GM18508 (cell line): ENCODE data around the gene ARHGEF12.

Source experiments
- ATAC-seq: cut with Tn5 transposase; IDR thresholded peaks from one replicate; pipeline ENCODE4 v1.9.1; 2021; ENCODE audit warnings: moderate number of reproducible peaks; ENCODE audit not compliant: insufficient read depth, unreplicated experiment

The ARHGEF12 gene

GRCh38 chr11:120409655-120410054 is 73.4 kb downstream of the ARHGEF12 start:
- ATAC-seq: no peak

GRCh38 chr11:120410622-120411380 is 74.6 kb downstream of the ARHGEF12 start:
- no peak for ATAC-seq

DNA sequence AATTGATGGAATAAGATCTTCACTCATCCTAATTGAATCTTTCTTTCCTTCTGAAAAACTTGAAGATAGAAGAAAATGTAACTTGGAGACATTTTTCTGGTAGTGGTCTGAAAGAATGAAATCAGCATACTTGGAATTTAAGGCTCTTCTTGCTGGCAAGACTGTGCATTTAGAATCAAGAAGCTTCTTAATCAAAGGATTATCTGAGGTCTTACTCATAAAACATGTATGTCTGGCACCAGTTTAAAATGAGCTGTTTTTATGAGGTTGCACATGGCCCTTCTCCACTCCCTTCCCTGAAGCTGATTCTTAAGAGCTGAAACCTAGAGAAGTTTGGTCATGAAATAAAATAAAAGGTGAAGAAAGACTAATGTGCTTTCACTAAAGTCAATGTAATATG is 77.3 kb downstream of the ARHGEF12 start:
- no peak for ATAC-seq

DNA sequence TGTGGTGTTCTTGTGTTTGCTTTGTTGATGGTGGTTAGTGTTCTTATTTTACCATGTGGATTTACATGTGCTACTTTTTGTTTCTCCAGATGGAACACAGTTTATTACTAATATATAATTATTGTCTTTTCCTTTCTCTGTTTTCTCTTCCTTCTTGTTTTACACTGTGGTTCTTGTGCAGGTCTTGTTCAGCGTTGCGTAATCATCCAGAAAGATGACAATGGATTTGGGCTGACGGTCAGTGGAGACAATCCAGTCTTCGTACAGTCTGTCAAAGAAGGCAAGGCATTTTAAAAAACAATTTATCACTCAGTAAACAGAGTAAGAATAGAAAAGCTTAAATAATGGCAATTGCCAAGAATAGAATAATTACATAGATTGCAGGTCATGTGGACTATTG is 84.4 kb downstream of the ARHGEF12 start:
- ATAC-seq: no peak

- no peak for ATAC-seq
These were observed 88.2 kb downstream of the ARHGEF12 start for GRCh38 chr11:120424185-120424969.

DNA sequence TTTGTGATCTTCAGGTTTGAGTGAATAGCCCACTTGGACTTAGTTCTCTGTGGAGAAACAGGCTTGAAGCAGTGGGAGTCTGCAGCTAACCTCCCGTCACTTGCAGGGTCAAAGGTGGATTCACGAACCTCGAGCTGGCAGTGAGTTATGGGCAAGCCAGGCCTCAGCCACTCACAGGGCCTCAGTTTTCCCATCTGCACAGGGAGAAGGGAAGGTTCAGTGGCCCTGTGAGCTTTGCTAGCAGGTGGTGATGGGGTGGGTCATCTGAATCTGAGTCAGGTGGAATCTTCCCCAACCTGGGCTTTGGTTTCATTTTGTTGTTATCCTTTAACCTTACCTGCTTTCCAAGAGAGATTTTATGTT is 88.7 kb downstream of the ARHGEF12 start:
- no peak for ATAC-seq

- ATAC-seq: no peak
These were observed 89.3 kb downstream of the ARHGEF12 start for GRCh38 chr11:120425527-120425926.

DNA sequence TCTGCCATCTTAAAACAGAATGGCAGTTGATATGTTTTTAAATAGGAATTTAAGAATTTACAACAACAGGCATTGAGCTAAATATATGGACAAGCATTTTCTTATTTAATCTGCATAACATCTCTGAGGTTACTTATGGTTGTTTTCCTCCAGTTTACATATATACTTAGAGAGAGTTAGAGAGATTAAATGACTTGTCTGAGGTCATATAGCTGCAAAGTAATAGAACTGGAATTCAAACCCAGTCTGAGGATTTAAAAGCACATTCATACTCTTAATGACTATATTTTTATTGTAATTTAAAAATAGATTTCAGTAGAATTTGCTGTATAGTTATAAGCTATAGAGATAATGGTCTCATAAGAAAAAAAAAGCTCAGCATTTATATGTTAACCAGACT is 93.9 kb downstream of the ARHGEF12 start:
- ATAC-seq: no peak

DNA sequence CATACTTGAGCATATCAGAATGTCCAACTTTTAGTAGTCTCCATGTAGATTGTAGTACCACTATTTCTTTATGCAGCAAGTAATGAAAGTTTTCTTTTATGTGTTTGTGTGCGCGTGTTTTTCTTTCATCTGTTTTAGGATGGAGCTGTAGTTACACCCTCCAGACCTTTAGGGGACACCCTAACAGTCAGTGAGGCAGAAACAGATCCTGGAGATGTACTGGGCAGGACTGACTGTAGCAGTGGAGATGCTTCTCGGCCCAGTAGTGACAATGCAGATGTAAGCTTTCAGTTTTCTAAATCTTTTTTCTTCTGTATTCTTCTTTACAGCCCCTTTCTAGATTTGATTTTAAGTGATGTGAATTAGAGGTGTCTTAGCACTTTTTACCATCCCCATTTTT is 95.4 kb downstream of the ARHGEF12 start:
- no peak for ATAC-seq

GRCh38 chr11:120432056-120433018 is 96.1 kb downstream of the ARHGEF12 start:
- ATAC-seq: no peak

GRCh38 chr11:120441592-120441991 is 105.4 kb downstream of the ARHGEF12 start:
- ATAC-seq: no peak

GRCh38 chr11:120442031-120442430 is 105.8 kb downstream of the ARHGEF12 start:
- no peak for ATAC-seq

DNA sequence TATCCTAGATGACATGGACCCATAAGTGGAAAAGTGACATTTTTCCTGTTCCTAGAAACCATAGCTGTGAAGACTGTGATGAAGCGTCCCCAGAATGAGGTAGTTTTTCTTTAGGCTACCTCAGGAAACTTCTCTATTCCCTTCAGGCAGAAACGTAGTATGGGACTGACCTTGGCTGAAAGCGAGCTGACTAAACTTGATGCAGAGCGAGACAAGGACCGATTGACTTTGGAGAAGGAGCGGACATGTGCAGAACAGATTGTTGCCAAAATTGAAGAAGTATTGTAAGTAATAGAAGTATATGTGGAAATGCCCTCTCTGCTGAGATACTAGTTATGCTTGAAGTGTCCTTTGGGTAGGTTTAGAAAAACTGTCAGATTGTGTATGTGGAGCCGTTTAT is 110.6 kb downstream of the ARHGEF12 start:
- ATAC-seq: no peak

GRCh38 chr11:120448240-120448639 is 112.0 kb downstream of the ARHGEF12 start:
- ATAC-seq: no peak

- ATAC-seq: no peak
These were observed 119.3 kb downstream of the ARHGEF12 start for GRCh38 chr11:120455487-120455886.

DNA sequence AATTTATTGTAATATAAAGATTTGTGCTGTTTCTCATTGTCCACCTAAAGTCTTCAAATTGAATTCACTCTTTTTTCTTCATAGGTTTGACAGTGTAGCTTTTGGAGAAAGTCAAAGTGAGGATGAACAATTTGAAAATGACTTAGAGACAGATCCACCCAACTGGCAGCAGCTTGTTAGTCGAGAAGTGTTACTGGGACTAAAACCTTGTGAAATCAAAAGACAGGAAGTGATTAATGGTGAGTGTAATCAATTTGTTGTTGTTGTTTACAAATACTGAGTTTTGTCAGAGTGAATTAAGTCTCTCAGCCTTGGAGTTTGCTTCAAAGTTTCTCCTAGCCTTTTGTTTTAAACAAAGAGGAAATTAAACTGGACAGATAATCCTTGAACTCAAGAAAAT is 121.8 kb downstream of the ARHGEF12 start:
- ATAC-seq: no peak

GRCh38 chr11:120462825-120463224 is 126.6 kb downstream of the ARHGEF12 start:
- no peak for ATAC-seq

DNA sequence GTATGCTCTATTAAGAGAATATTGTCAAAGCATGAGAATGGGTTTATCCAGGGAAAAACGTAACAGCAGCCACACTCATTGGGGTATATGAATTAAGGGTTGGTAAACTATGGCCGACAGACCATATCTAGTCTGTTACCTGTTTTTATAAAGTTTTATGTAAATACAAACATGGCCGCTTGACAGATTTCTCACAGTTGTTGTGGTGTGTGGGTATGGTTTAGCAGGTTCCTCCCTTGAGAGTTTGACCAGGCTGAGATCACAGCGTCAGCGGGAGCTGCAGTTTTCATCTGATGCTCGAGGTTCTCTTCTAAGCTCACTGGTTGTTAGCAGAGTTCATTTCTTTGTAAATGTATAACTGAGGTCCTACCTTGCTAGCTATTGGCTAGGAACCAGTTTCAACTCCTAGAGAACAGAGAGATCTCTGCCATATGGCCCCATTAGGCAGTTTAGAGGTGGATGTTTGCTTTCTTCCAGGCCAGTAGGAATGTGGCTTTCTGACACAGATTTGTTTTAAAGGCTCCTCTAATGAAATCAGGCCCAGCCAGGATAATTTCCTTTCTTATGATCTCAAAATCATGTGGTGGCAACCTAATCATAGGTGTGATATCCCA is 129.8 kb downstream of the ARHGEF12 start:
- ATAC-seq: no peak

DNA sequence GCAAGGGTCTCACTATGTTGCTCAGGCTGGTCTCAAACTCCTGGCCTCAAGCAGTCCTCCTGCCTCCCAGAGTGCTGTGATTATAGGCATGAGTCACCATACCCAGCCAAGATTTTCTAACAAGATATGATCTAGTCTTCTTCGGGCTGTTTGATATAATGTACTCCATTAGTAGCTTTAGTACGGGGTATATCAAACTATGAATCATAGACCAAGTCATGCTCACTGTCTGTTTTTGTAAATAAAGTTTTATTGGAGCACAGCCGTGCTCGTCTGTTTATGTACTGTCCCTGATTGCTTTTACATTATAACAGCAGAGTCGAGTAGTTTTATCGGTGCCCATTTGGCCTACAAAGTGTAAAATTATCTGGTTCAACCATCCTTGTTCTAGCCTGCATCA is 131.4 kb downstream of the ARHGEF12 start:
- no peak for ATAC-seq

DNA sequence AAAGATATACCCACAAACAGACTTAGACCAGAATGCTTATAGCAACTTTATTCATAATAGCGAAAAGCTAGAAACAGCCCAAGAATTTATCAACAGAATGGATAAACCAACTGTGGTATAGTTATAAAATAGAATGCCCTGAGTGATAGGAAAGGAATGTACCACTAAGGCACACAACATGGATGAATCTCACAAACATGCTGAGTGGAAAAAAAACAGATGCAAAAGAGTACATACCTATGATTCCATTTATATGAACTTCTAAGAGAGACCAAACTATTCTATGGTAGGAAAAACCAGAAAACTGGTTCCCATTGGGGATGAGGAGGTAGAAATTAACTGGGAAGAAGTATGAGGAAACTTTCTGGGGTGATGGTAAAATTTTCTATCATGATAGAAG is 134.9 kb downstream of the ARHGEF12 start:
- no peak for ATAC-seq
